GM20000 (cell line): ENCODE measurements around the gene MTHFSD.
A peak's percentile ranks its signal among the peaks of the same experiment; 100 is the strongest.

Experiments used
- DNase-seq: peaks from one replicate; pipeline ENCODE4 v3.0.0; 2012; ENCODE audit warnings: low spot score
- CTCF ChIP-seq: IDR thresholded peaks from 2 replicates; pipeline ENCODE4 v1.5.1; 2012; ENCODE audit warnings: mild to moderate bottlenecking, control low read depth; ENCODE audit errors: extremely low read depth, missing control alignments

Gene MTHFSD

DNA sequence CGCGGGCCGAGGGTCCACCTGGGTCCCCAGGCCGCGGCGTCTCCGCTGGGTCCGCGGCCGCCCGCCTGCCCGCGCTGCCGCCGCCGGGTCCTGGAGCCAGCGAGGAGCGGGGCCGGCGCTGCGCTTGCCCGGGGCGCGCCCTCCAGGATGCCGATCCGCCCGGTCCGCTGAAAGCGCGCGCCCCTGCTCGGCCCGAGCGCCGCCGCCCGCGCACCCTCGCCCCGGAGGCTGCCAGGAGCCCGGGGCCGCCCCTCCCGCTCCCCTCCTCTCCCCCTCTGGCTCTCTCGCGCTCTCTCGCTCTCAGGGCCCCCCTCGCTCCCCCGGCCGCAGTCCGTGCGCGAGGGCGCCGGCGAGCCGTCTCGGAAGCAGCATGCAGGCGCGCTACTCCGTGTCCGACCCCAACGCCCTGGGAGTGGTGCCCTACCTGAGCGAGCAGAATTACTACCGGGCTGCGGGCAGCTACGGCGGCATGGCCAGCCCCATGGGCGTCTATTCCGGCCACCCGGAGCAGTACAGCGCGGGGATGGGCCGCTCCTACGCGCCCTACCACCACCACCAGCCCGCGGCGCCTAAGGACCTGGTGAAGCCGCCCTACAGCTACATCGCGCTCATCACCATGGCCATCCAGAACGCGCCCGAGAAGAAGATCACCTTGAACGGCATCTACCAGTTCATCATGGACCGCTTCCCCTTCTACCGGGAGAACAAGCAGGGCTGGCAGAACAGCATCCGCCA, 12.1 kb upstream of the MTHFSD start:
- TF ChIP-seq CTCF, result no peak
- no peak for DNase-seq

DNA sequence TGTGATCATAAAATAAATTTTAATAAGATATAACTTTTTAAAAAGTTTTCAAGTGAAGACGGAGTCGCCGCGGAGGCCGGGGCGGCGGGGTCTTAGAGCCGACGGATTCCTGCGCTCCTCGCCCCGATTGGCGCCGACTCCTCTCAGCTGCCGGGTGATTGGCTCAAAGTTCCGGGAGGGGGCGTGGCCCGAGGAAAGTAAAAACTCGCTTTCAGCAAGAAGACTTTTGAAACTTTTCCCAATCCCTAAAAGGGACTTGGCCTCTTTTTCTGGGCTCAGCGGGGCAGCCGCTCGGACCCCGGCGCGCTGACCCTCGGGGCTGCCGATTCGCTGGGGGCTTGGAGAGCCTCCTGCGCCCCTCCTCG, 11.5 kb upstream of the MTHFSD start, which contains the start of gene FOXC2:
FOXC2 (plus strand) TSS at position 229 of the 365 bp plus-strand sequence. CDS start 507 bp downstream, outside the sequence.
- peak; percentile 65 for DNase-seq
- no peak for TF ChIP-seq CTCF

DNA sequence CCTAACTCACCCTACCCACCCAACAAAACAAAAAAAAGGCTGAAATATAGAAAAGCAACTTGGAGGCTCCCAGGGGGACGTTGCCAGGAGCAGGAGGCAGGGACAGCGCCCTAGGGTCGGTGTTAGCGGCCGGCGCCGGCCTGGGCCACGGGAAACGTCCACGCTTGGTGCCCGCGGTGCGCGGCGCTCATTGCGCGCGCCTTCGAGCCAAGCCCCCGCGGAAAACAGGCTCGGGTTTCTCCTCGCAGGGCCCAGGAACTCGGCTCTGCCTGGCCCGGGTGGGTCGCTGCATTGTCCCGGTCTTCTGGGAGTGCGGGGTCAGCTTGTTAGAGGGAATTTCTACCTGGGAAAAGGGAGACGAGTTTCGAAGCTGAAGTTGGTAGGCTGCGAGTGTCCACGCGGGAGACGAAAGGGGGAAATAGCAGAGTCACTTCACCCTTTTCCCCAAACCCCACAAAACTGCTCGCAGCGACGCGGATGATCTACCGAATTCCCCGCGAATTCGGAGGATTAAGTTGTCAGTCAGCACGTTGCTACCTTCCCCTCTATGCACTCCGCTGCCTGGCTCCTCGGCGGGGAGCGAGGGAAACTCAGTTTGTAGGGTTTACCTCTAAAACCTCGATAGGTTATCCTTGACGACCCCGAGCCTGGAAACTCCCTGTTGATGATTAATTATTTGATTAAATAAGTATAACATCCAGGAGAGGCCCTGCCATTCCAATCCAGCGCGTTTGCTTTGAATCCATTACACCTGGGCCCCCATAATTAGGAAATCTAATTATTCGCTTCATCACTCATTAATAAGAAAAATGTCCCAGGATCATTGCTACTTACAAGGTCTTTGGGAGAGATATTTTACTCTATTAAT, 10.8 kb upstream of the MTHFSD start:
- no peak for DNase-seq
- no peak for TF ChIP-seq CTCF

DNA sequence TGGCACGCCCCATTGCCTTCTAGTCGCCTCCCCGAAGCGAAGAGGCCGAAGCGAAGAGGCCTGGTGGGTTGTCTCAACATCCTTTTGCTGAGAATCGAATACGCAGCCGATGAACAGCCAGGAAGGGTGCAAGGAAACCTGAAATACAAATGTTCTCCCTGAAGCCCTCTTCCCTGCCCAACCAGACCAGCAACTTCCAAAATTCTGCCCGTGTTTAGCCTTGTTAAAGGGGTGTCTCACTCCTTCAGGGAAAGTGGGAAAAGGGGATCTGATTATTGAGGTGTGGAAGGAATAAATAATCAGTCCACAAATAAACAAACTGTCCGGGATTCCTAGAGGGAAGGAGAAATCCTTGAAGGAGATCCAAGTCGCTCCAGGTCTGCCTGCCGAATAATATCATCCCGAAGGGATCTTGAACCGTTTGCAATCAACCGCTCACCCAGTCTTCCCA, 10.2 kb upstream of the MTHFSD start:
- TF ChIP-seq CTCF, result no peak
- no peak for DNase-seq

- peak; percentile 99 for TF ChIP-seq CTCF
- peak; percentile 93 for DNase-seq
These were observed 8.7 kb upstream of the MTHFSD start for GRCh38 chr16:86563469-86564345.

GRCh38 chr16:86562356-86562755, 7.3 kb upstream of the MTHFSD start:
- no peak for DNase-seq
- no peak for TF ChIP-seq CTCF
